Activated T-helper 2 cell treated with anti-CD3 and anti-CD28 coated beads, Interferon-gamma antibody, Interleukin-2, Interleukin-4, amounts not matched to agents 10 μg/mL and 5 μg/mL and 100 μg/mL, durations not matched to agents 14 hours and 24 hours and 36 hours (primary cell): ENCODE data around the gene PTPRN2. TPM values are rescaled to one million over a fixed set of nuclear protein-coding genes. Genes with fewer than 3 reads are reported as not detected.

ENCODE experiments used
- DNase-seq: peaks from one replicate; pipeline ENCODE4 v3.0.0; 2021; ENCODE audit warnings: low spot score
- H3K27ac Mint-ChIP-seq: one replicate; pipeline ENCODE4 v1.8.0; 2021; ENCODE audit warnings: mixed read lengths
- H3K27me3 Mint-ChIP-seq: one replicate; pipeline ENCODE4 v1.8.0; 2021; ENCODE audit warnings: low read depth, mixed read lengths
- H3K36me3 Mint-ChIP-seq: one replicate; pipeline ENCODE4 v1.8.0; 2021; ENCODE audit warnings: low read depth, mixed read lengths
- H3K4me1 Mint-ChIP-seq: one replicate; pipeline ENCODE4 v1.8.0; 2021; ENCODE audit warnings: low read depth, mixed read lengths
- H3K4me3 Mint-ChIP-seq: one replicate; pipeline ENCODE4 v1.8.0; 2021; ENCODE audit warnings: low read depth, mild to moderate bottlenecking, moderate library complexity, mixed read lengths
- H3K9me3 Mint-ChIP-seq: one replicate; pipeline ENCODE4 v1.8.0; 2021; ENCODE audit warnings: mixed read lengths
- intact Hi-C: fragments of 100-400 bp; cut with micrococcal nuclease; formaldehyde crosslinking; loops from one replicate; pipeline ENCODE4 v1.15.1; 2023
- total RNA-seq: library from RNA; stranded (reverse); gene quantifications from 2 replicates; pipeline ENCODE4 v1.2.3, GENCODE V29; 2022

Gene PTPRN2
- total RNA-seq, 1 donor from 2014 or later, result 1.3 TPM

- Mint-ChIP-seq H3K4me3 (no peak overlapping the region), H3K4me1 (peaks cover 8% of the 10 kb centered on the region), H3K27me3 (no peaks in the 10 kb centered on the region), H3K9me3 (no peaks in the 10 kb centered on the region), H3K36me3 (no peaks in the 10 kb centered on the region), H3K27ac (no peak overlapping the region)
- no peak for DNase-seq
- intact Hi-C loops, result no loop called here
Observed at GRCh38 chr7:157890921-157891401, 696.7 kb downstream of the PTPRN2 start.

DNA sequence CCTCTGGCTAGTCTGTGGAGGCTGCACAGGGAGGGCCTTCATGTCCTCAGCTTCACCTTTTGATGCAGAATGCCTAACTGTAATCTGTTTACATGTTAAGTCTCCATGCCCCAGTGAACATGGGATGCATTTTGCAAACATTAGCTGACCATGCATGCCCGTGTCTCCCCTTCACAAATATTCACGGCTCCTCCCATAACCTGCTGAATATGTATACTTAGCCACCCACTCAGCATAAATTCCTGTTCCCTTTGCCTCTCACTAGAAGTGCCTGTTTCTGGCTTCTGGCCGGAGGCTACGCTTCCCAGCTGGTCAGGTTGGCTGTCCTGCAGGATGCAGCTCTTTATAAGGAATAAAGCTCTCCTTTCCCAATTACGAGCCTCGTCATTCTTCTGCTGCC lies 698.1 kb downstream of the PTPRN2 start:
- H3K27ac Mint-ChIP-seq, result no peak overlapping the region
- DNase-seq, result no peak
- peaks cover 8% of the 10 kb centered on the region for H3K4me1 Mint-ChIP-seq
- no peaks in the 10 kb centered on the region for H3K9me3 Mint-ChIP-seq
- H3K27me3 Mint-ChIP-seq, result no peaks in the 10 kb centered on the region
- no peaks in the 10 kb centered on the region for H3K36me3 Mint-ChIP-seq
- no peak overlapping the region for H3K4me3 Mint-ChIP-seq
- intact Hi-C loops, result no loop called here

GRCh38 chr7:157888579-157888978 lies 699.0 kb downstream of the PTPRN2 start:
- Mint-ChIP-seq H3K27ac (no peak overlapping the region), H3K4me1 (peaks cover 8% of the 10 kb centered on the region), H3K4me3 (no peak overlapping the region), H3K36me3 (no peaks in the 10 kb centered on the region), H3K27me3 (no peaks in the 10 kb centered on the region), H3K9me3 (no peaks in the 10 kb centered on the region)
- DNase-seq, result no peak
- intact Hi-C loops, result no loop called here

- Mint-ChIP-seq H3K4me1 (peaks cover 8% of the 10 kb centered on the region), H3K4me3 (no peak overlapping the region), H3K36me3 (no peaks in the 10 kb centered on the region), H3K9me3 (no peaks in the 10 kb centered on the region), H3K27ac (no peak overlapping the region), H3K27me3 (no peaks in the 10 kb centered on the region)
- DNase-seq, result no peak
- intact Hi-C loops, result no loop called here
Observed at GRCh38 chr7:157887400-157887799, 700.2 kb downstream of the PTPRN2 start.

DNA sequence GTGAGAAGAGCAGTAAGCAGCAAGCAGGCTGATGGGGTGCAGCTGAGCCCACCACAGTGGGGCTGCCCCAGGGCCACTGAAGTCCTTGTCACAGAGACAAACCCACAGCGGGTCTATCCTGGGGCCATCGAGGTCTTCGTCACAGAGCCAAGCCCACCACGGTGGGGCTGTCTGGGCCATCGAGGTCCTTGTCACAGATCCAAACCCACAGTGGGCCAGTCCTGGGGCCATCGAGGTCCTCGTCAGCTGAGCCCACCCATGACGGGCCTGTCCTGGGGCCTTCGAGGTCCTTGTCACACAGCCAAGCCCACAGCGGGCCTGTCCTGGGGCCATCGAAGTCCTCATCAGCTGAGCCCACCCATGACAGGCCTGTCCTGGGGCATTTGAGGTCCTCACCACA lies 700.9 kb downstream of the PTPRN2 start:
- no peaks in the 10 kb centered on the region for H3K36me3 Mint-ChIP-seq
- H3K4me3 Mint-ChIP-seq, result no peak overlapping the region
- no peaks in the 10 kb centered on the region for H3K9me3 Mint-ChIP-seq
- no peak overlapping the region for H3K27ac Mint-ChIP-seq
- peaks cover 8% of the 10 kb centered on the region for H3K4me1 Mint-ChIP-seq
- no peak for DNase-seq
- intact Hi-C loops, result no loop called here
- H3K27me3 Mint-ChIP-seq, result no peaks in the 10 kb centered on the region

DNA sequence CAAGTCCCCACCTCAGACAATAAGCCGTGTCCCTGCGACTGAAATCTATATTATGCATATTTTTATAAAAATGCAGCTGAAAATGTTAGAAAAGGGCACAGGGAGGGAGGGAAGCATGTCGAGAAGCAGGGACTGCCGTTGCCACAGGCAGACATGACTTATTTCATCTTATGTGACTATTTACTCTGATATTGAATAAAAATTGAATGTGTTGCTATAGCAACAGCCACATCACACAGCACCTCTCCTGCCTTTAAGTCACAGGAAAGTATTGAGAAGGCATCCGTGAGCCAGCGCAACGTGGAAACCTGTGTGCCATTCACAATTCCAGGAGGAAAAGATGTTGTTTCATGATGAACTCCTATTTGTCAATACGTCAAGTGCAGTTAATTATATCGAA lies 701.4 kb downstream of the PTPRN2 start:
- H3K9me3 Mint-ChIP-seq, result no peaks in the 10 kb centered on the region
- no peaks in the 10 kb centered on the region for H3K36me3 Mint-ChIP-seq
- H3K27ac Mint-ChIP-seq, result no peak overlapping the region
- H3K4me3 Mint-ChIP-seq, result no peak overlapping the region
- H3K4me1 Mint-ChIP-seq, result peaks cover 6% of the 10 kb centered on the region
- H3K27me3 Mint-ChIP-seq, result no peaks in the 10 kb centered on the region
- DNase-seq, result no peak
- intact Hi-C loops, result no loop called here

DNA sequence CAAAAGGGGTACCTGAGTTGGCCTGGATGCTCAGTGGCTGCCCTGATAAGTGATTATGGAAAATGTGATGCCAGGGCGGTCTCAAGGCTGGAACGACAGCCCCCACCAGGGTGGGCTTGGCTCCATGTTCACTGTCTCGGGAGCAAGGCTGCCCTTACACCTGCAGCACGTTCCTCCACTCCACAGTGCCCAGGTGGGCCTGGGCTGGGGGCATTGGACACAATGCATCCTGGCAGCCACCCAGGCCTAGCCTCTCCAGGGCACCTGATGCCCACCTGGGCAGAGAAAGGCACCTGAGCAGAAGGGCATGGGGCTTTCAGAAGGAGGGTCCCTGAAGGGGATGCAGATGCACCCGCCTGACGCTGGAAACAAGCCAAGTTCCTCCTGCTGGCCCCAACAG lies 702.5 kb downstream of the PTPRN2 start:
- H3K27me3 Mint-ChIP-seq, result no peaks in the 10 kb centered on the region

DNA sequence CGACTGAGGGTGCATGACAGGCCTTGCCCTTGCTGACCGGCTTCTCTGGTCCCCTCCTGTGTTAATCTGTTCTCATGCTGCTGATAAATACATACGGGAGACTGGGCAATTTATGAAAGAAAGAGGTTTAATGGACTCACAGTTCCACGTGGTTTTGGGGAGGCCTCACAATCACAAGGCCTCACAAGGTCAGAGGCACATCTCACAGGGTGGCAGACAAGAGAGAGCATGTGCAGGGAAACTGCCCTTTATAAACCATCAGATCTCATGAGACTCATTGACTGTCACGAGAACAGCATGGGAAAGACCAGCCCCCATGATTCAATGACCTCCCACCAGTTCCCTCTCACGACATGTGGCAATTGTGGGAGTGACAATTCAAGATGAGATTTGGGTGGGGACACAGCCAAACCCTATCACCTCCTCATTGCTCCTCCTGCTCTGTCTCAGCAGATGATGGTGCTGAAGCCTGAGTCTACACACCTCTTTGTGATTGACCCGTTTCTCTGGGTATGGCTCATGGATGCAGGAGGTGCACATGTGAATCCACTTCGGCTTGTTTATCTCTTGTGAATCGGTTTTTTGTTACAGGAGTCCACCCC lies 703.1 kb downstream of the PTPRN2 start:
- peaks cover 5% of the 10 kb centered on the region for H3K36me3 Mint-ChIP-seq
- H3K9me3 Mint-ChIP-seq, result peaks cover 15% of the 10 kb centered on the region
- H3K4me1 Mint-ChIP-seq, result peaks cover 3% of the 10 kb centered on the region
- no peak overlapping the region for H3K4me3 Mint-ChIP-seq
- DNase-seq, result no peak
- no peak overlapping the region for H3K27ac Mint-ChIP-seq
- no peaks in the 10 kb centered on the region for H3K27me3 Mint-ChIP-seq
- intact Hi-C loops, result no loop called here

More for the DNA sequence above, 702.5 kb downstream of the PTPRN2 start:
- Mint-ChIP-seq H3K4me1 (peaks cover 3% of the 10 kb centered on the region), H3K27ac (no peak overlapping the region), H3K9me3 (peaks cover 9% of the 10 kb centered on the region), H3K4me3 (no peak overlapping the region), H3K36me3 (peaks cover 5% of the 10 kb centered on the region)
- intact Hi-C loops, result no loop called here
- DNase-seq, result no peak

- Mint-ChIP-seq H3K9me3 (peaks cover 20% of the 10 kb centered on the region), H3K4me3 (no peak overlapping the region), H3K4me1 (peaks cover 3% of the 10 kb centered on the region), H3K27ac (no peak overlapping the region), H3K36me3 (peaks cover 5% of the 10 kb centered on the region), H3K27me3 (no peaks in the 10 kb centered on the region)
- DNase-seq, result no peak
- intact Hi-C loops, result no loop called here
Observed at GRCh38 chr7:157881048-157881771, 706.4 kb downstream of the PTPRN2 start.

GRCh38 chr7:157879391-157879790 lies 708.2 kb downstream of the PTPRN2 start:
- no peak overlapping the region for H3K4me3 Mint-ChIP-seq
- no peak for DNase-seq
- no peak overlapping the region for H3K27ac Mint-ChIP-seq
- no peaks in the 10 kb centered on the region for H3K27me3 Mint-ChIP-seq
- H3K4me1 Mint-ChIP-seq, result peaks cover 7% of the 10 kb centered on the region
- intact Hi-C loops, result no loop called here
- peaks cover 5% of the 10 kb centered on the region for H3K36me3 Mint-ChIP-seq
- H3K9me3 Mint-ChIP-seq, result peaks cover 20% of the 10 kb centered on the region

DNA sequence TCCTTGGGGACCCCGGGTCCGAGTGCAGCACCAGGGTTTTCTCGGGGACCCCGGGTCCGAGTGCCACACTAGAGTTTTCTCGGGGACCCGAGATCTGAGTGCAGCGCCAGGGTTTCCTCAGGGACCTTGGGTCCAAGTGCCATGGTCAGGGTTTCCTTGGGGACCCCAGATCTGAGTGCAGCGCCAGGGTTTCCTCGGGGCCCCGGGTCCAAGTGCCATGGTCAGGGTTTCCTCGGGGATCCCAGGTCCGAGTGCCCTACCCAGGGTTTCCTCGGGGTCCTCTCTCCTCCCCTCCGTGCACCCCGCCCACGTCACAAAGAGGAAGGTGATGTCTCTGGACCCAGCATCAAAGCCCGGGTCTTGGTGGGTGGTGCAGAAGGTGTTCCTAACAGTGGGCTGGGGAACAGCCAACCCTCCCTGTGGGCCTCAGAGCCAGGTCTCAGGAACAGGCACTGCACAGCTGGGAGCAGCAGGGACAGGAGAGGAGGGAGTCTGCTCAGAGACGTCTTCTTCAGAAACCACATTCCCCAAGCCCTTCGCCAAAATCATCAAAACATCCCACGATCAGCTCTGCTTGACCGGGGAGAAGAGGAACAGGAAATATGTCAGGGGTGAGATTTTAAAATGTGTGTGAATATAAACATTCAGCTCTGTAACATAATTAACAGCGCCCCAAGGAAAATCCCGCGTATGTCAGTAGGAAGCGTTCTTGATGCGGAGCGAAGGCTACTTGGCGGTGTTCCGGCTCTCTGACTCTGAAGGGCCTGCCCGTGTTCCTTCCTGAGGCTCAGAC lies 710.1 kb downstream of the PTPRN2 start:
- no peak overlapping the region for H3K4me3 Mint-ChIP-seq
- no peak overlapping the region for H3K27ac Mint-ChIP-seq
- peaks cover 5% of the 10 kb centered on the region for H3K36me3 Mint-ChIP-seq
- intact Hi-C loops, result no loop called here
- H3K27me3 Mint-ChIP-seq, result no peaks in the 10 kb centered on the region
- DNase-seq, result no peak
- H3K4me1 Mint-ChIP-seq, result peaks cover 7% of the 10 kb centered on the region
- peaks cover 20% of the 10 kb centered on the region for H3K9me3 Mint-ChIP-seq

GRCh38 chr7:157876469-157877285 lies 710.9 kb downstream of the PTPRN2 start:
- Mint-ChIP-seq H3K27ac (no peak overlapping the region), H3K36me3 (peaks cover 5% of the 10 kb centered on the region), H3K4me3 (no peak overlapping the region), H3K9me3 (peaks cover 20% of the 10 kb centered on the region), H3K27me3 (no peaks in the 10 kb centered on the region), H3K4me1 (peaks cover 8% of the 10 kb centered on the region)
- DNase-seq, result no peak
- intact Hi-C loops, result no loop called here
